GM06990 (cell line): Measurements from ENCODE around the gene C1GALT1C1L.
A peak's percentile ranks its signal among the peaks of the same experiment; 100 is the strongest.
"Not testable (repeated sequence)": the region's sequence is repeated elsewhere in the genome, so short reads cannot be mapped to it uniquely, and the experiment has no call there.

Experiments used
- DNase-seq: peaks from one replicate; pipeline ENCODE4 v3.0.0-alpha.2; 2011; ENCODE audit not compliant: insufficient read length; ENCODE audit errors: extremely low read depth
- H3K27me3 ChIP-seq: replicated peaks from 2 replicates; pipeline ENCODE4 v1.6.0; 2011; ENCODE audit warnings: low read length; ENCODE audit not compliant: control insufficient read depth, insufficient read depth
- H3K36me3 ChIP-seq: 2 replicates; pipeline ENCODE4 v1.5.1; 2011; ENCODE audit warnings: low read length; ENCODE audit not compliant: control insufficient read depth, insufficient read depth
- H3K4me3 ChIP-seq: replicated peaks from 2 replicates; pipeline ENCODE4 v1.5.1; 2011; ENCODE audit warnings: low read depth, mild to moderate bottlenecking, control low read depth, low read length
- CTCF ChIP-seq: IDR thresholded peaks from 2 replicates; pipeline ENCODE4 v1.5.1; 2011; ENCODE audit warnings: low read length, control low read depth, mild to moderate bottlenecking, inconsistent platforms; ENCODE audit not compliant: insufficient read depth, poor library complexity, severe bottlenecking

The C1GALT1C1L gene

GRCh38 chr2:43643680-43644079 lies 32.5 kb downstream of the C1GALT1C1L start:
- Histone ChIP-seq H3K4me3 (no peak overlapping the region), H3K36me3 (no peaks in the 10 kb centered on the region), H3K27me3 (no peaks in the 10 kb centered on the region)
- no peak for DNase-seq
- TF ChIP-seq CTCF, result no peak

GRCh38 chr2:43642363-43642762 lies 33.9 kb downstream of the C1GALT1C1L start:
- no peak for TF ChIP-seq CTCF
- DNase-seq, result no peak
- H3K27me3 ChIP-seq, result no peaks in the 10 kb centered on the region
- no peaks in the 10 kb centered on the region for H3K36me3 ChIP-seq
- H3K4me3 ChIP-seq, result no peak overlapping the region

GRCh38 chr2:43637030-43637803 lies 39.0 kb downstream of the C1GALT1C1L start, which contains the start of gene PLEKHH2:
TSS of gene PLEKHH2 (plus strand) at chr2:43637260. CDS start at chr2:43644674, 7,414 bp downstream.
- no peak for TF ChIP-seq CTCF
- Histone ChIP-seq H3K4me3 (peak within 1 kb of the TSS; percentile 44), H3K36me3 (no peaks in the 10 kb centered on the region), H3K27me3 (no peaks in the 10 kb centered on the region; the same call in none of the 2 replicates)
- peak; percentile 76 for DNase-seq

GRCh38 chr2:43636621-43637020 lies 39.6 kb downstream of the C1GALT1C1L start:
- no peak for TF ChIP-seq CTCF
- DNase-seq, result no peak

GRCh38 chr2:43636153-43636552 lies 40.1 kb downstream of the C1GALT1C1L start:
- DNase-seq, H3K27me3 ChIP-seq: not testable (repeated sequence)

More at GRCh38 chr2:43636621-43637020, 39.6 kb downstream of the C1GALT1C1L start:
- H3K4me3 ChIP-seq, result peak overlapping the region; percentile 31; the same call in 1 of the 2 replicates
- no peaks in the 10 kb centered on the region; the same call in none of the 2 replicates for H3K27me3 ChIP-seq
- H3K36me3 ChIP-seq, result no peaks in the 10 kb centered on the region

GRCh38 chr2:43634604-43635306 lies 41.5 kb downstream of the C1GALT1C1L start:
- TF ChIP-seq CTCF, result no peak
- H3K36me3 ChIP-seq, result no peaks in the 10 kb centered on the region
- no peak for DNase-seq
- no peak overlapping the region for H3K4me3 ChIP-seq
- H3K27me3 ChIP-seq, result no peaks in the 10 kb centered on the region; the same call in none of the 2 replicates

More at GRCh38 chr2:43636153-43636552, 40.1 kb downstream of the C1GALT1C1L start:
- not testable (repeated sequence) for H3K36me3 ChIP-seq, H3K4me3 ChIP-seq
